SH-SY5Y (cell line): ENCODE measurements around the gene COL18A1.

Experiments used
- GATA2 ChIP-seq: IDR thresholded peaks from 2 replicates; pipeline ENCODE4 v1.6.1; 2011; ENCODE audit warnings: mild to moderate bottlenecking, low read depth, low read length
- GATA3 ChIP-seq: IDR thresholded peaks from 2 replicates; pipeline ENCODE4 v1.6.1; 2011; ENCODE audit warnings: low read depth, mild to moderate bottlenecking, low read length, moderate library complexity

The COL18A1 gene

DNA sequence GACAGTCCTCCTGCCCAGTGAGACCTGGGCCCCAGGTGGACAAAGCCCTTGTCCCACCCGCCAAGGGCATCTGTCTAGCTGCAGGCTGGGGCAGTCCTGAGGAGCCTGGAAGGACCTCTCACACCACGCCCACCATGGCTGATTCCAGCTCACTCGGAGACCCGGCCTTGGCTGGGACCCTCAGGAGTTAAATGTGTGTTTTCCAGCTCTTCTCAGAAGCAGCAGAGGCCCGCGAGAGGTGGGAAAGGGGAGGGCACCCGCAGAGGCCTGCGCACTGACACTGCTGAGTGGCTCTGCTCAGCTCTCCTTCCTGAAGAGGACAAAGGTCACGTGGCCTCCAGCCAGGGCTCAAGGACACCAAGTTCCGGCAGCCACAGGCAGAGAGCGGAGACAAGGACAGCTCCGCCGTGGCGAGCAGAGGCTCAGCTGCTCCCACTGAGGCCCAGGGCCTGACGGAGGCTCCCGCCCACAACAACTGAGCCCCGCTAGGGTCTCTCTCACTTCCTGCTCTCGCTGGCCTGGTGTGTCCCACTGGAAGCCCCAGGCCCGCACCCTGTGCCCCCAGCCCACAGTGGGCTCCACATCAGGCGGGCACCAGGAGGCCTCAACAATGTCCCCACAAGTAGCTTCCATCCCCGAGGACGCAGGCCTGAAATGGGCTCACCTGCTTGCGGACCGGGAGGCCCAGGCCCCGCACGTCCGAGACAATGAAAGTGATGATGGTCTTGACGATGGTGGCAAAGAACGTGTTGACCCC lies 120.4 kb downstream of the COL18A1 start:
- TF ChIP-seq GATA3: no peak

DNA sequence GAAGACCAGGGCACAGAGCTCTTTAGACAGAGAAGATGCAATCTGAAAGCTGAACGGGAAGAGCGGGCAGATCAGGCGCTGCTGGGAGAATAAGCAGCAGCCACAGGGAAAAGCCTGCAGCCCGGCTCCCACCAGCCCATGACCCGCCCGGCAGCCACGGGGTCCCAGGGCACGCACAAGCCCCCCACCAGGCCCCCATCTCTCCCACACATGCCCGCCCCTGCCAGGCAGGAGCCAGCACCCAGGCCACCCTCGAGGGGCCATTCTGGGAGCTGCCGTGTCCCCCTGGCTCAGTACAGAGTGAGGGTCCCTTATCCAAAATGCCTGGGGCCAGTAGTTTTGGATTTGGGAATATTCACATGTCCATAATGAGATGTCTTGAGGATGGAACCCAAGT lies 120.9 kb downstream of the COL18A1 start:
- TF ChIP-seq GATA3: no peak
- no peak for TF ChIP-seq GATA2

DNA sequence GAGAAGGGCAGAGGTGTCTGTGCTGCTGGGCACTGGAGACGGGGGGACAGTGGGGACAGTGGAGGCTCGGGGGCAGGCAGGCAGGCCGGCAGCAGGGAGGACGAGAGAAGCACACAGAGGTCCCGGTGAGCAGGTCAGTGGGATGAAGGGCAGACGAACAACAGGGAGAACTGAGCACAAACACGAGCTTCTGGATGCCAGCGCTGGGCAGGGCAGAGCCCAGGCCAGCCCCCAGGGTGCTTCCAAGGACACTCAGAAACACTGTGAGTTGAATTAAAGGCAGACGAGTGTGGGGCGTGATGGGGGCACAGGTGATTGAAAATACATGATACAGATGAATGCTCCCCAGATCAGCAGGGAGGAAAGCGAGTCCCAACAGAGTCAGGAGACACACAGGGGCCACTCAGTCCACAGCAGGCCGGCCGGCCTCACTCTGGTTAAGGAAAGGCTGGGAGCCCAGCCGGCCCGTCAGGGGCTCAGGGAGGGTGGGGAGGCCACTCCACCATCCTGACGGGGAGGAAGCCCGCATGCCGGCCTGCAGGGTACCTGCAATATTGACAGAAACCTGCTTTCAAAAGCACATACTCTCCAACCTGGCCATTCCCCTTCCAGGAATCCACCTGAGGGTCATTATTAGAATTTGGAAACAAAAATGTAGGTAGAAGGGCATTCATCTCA lies 123.2 kb downstream of the COL18A1 start:
- TF ChIP-seq GATA2 (no peak), GATA3 (no peak)

DNA sequence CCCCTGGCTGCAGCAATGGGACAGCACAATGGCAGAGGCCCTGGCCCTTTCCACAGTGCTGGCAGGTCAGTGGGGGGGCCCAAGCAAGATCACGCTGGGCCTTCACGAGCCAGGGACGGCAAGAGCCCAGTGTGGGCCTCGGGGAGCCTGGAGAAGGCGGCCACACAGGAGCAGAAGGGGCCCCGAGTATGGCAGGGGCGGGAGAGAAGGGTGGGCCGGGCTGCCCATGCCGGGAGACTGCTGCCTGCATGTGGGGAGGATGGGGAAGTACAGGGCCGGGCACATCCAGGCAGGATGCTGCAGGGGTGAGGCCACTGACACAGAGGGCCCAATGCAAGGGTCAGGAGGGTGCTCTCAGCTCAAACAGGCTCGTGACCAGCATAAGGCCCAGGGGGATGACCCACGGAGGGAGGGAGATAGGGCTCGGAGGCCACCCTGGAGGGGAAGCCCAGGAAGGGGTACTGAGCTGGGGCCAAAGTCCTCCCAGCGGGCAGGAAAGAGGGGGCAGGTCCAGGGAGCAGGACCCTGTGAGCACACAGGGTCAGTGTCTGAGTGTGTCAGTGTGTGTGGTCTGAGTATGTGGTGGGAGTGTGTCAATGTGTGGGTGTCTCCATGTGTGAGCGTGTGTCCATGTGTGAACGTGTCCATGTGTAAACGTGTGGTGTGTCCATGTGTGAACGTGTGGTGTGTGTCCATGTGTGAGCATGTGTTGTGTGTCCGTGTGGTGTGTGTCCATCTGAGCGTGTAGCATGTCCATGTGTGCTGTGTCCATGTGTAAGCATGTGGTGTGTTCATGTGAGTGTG lies 124.2 kb downstream of the COL18A1 start:
- TF ChIP-seq GATA2: no peak
- no peak for TF ChIP-seq GATA3

DNA sequence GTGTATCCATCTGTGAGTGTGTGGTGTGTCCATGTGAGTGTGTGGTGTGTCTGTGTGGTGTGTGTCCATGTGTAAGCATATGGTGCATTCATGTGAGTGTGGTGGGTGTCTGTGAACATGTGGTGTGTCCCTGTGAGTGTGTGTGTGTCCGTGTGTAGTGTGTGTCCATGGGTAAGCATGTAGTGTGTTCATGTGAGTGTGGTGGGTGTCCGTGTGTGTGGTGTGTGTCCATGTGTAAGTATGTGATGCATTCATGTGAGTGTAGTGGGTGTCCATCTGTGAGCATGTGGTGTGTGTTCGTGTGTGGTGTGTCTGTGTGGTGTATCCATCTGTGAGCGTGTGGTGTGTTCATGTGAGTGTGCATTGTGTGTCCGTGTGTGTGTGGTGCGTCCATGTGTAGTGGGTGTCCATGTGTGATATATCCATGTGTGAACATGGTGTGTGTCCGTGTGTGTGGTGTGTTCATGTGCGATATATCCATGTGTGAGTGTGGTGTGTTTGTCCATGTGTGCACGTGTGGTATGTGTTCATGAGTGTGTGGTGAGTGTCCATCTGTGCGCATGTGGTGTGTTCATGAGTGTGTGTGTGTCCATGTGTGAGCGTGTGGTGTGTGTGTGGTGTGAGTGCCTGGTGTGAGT lies 124.9 kb downstream of the COL18A1 start:
- TF ChIP-seq GATA3: no peak
- no peak for TF ChIP-seq GATA2

DNA sequence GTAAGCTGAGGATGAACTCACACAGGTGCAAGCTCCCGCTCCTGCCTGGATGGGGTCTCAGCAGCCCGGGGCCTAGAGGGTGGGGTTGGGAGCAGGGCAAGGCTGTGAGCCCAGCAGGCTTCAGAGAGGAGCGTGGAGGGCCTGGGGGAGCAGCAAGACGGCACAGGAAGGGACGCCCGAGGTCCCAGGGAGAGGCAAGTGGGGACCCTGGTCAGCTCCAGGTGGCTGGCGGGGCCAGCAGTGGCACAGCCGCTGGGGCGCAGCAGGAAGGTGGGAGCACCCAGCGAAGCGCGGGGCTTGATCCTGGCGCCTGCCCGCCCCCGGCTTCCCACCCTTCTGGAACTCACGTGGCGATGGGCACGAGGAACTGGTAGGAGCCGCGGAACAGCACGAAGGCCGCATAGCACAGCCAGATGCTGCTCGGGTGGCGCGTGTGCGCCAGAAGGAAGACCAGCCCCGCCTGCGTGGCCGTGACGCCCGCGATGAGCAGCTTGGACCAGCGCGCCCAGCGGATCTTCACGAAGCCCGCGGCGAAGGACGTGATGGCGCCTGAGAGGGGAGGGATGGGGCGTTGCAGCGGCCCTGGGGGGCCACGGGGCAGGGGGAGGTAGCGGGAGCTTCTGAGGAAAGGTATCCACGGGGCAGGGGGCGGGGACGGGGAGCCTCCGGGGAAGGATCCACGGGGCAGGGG lies 125.6 kb downstream of the COL18A1 start:
- TF ChIP-seq GATA2: no peak
- no peak for TF ChIP-seq GATA3

DNA sequence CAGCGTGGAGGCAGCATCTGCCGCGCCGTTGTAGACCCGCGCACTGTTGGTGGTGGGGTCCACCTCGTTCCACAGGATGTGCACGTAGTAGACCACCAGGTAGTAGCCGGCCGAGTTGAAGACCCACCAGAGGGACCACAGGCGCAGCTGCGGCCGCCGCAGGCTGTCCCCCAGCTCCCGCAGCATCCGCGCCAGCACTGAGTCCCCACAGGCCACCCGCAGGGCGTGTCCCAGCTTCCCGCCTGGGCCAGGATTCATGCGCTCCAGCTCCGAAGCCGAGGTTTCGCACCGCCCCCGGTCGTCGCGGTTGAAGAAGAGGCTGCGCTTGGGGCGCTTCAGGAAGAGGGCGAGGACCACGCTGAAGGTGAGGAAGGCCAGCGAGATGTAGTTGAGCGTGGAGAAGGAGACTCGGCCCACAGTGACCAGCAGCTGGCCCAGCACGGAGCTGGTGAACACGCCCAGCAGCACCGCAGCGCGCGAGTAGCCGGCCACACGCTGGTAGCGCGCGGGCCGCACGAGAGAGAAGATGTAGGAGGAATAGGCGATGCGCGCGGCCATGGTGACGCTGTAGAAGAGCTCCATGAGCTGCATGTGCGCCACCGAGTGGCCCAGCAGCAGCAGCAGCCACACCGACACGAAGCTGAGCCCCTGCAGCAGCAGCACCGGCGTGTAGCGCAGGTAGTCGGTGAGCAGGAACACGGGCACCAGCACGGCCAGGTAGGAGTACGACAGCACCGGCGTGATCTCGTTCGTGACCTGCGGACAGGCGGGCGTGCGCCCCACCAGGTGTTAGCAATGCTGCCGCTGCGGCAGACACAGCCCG lies 126.6 kb downstream of the COL18A1 start:
- TF ChIP-seq GATA3 (no peak), GATA2 (no peak)

DNA sequence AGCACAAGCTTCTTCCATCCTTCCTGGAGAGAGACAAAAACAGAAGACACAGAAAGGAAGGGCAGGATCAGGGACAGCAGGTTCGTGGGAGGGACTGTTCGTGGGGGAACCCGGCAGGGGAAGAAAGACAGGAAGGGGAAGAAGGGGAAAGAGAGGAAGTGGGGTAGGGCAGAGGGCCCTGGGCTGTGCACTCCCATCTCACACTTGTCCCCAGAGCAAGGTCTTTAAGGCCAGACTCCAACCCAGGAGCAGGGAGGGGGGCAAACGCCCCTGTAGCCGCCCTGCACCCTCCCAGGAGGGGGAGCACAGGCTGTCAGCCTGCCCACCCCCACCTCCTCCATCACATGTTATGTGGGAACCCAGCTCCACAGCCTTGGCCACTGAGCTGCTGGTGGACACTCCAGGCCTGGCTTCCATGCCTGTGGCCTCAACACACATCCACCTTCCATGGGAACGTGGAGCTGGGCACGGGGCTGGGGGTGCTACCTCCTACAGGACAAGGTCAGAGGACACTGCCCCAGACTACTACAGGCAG lies 127.9 kb downstream of the COL18A1 start:
- TF ChIP-seq GATA2 (no peak), GATA3 (no peak)

DNA sequence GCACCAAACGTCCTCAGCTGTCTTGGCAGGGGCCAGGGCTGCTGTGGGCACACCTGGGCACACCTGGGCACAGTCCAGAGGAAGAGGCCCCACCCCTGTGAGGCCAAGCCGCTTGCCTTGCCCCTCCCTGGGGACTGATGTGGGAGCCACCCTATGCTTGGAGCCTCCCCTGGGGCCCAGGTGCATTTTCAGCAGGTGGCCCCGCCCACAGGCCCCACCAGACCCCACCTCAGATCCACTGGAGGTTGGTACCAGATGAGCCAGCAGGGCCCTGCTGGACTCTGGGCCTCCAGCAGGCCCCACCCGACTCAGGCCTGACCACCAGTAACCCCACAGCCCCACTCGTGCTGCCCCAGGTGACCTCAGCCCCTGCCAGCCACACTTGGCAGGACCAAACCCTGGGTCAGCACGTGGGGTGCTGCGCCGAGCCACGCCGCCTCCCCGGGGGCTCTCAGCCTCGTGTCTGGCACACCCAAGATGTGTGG lies 128.4 kb downstream of the COL18A1 start:
- TF ChIP-seq GATA2 (no peak), GATA3 (no peak)

DNA sequence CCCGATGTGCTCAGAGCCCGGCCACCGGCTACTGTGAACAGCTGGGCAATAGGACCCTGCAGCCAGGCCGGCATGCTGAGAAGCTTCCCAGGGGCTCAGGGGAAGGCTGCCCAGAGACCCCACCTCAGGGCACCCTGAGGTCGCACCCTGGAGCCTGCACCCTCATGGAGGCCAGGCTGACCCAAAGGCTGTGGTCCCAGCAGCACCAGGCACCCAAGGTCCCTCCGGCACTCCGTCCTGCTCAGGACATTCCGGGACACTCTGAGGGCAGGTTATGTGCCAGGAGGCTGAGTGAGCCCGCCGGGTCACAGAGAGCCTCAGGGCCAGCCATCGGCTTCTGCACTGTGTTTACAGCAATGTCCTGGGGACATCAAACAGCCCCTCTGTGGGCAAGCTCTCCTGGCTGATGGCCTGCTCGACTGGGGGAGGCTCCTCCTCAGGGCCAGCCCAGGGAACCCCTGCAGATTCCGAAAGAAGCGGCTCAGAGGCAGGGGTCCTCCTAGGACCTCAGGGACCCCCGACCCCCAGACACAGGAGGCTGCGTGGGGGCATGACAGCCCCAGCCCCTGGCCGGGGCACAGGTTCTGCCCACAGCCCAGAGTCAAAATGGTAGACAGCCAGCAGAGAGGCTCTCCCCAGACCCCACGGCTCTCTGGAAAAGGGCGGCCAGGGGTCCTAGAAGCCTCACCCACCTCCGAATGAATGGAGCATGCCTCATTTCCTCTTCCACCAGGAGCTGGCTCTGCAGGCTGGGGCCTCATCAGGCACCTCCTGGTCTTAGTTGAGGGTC lies 129.1 kb downstream of the COL18A1 start:
- TF ChIP-seq GATA3 (no peak), GATA2 (no peak)

DNA sequence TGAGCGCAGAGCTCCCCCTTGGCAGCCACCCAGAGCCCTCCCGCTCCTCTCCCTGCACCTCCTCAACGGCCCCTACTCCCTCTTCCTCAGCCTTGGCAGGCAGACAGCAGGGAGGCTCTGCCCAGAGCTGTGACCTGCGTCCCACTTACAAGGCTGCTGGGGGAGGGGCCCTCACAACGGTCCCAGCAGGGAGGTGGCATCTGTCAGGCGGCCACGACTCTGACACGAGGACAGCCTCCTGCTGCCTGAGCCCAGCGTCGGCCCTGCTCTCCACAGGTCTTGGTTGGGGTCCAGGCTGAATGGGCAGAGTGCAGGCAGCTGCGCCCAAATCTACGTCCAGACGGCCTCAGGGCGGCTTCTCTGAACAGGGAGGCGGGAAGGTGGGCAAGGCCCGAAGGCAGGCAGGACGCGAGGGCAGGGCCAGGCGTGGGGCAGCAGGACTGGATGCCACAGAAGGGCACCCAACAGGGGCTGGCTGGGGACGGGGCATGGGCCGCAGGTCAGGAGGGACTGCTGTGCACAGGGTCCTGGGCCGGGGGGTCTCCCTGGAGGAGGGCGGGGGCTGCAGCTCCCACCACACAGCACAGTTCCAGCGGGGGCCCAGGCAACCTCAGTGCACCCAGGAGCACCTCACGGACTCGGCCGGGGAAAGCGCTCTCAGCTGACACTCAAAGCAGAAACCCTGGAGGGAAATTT lies 129.8 kb downstream of the COL18A1 start:
- TF ChIP-seq GATA2: no peak
- no peak for TF ChIP-seq GATA3
